Astrocyte (in vitro differentiated cells and primary cell): ENCODE data around the gene UGCG. TPM values are rescaled to one million over a fixed set of nuclear protein-coding genes. Genes with fewer than 3 reads are reported as not detected.
A peak's percentile ranks its signal among the peaks of the same experiment; 100 is the strongest.

Source experiments
- DNase-seq: peaks from one replicate; pipeline ENCODE4 v3.0.0-alpha.2; 2010; ENCODE audit warnings: low read depth
- FAIRE-seq: peaks from 2 replicates; lab custom pipeline; 2011; peaks lifted over from hg19 to GRCh38; lab: Jason Lieb, UNC
- H2AFZ ChIP-seq: 2 replicates; pipeline ENCODE4 v1.6.0; 2012; ENCODE audit warnings: low read depth, low read length, inconsistent platforms
- H3K27ac ChIP-seq: 2 replicates; pipeline ENCODE4 v1.5.1; 2011; ENCODE audit warnings: low read depth, low read length, inconsistent platforms
- H3K27me3 ChIP-seq: 2 replicates; pipeline ENCODE4 v1.6.0; 2011; ENCODE audit warnings: low read length, inconsistent platforms; ENCODE audit not compliant: insufficient read depth
- H3K36me3 ChIP-seq: 2 replicates; pipeline ENCODE4 v1.5.1; 2011; ENCODE audit warnings: low read length, inconsistent platforms; ENCODE audit not compliant: insufficient read depth
- H3K4me1 ChIP-seq: 2 replicates; pipeline ENCODE4 v1.5.1; 2011; ENCODE audit warnings: low read length, inconsistent platforms; ENCODE audit not compliant: insufficient read depth
- H3K4me2 ChIP-seq: 2 replicates; pipeline ENCODE4 v1.6.0; 2012; ENCODE audit warnings: low read length, inconsistent platforms
- H3K4me3 ChIP-seq: 2 replicates; pipeline ENCODE4 v1.5.1; 2011; ENCODE audit warnings: low read depth, mild to moderate bottlenecking, low read length, inconsistent platforms; ENCODE audit not compliant: insufficient read depth
- H3K79me2 ChIP-seq: 2 replicates; pipeline ENCODE4 v1.6.0; 2012; ENCODE audit warnings: mild to moderate bottlenecking, low read length, inconsistent platforms; ENCODE audit not compliant: insufficient read depth
- H3K9ac ChIP-seq: 2 replicates; pipeline ENCODE4 v1.6.0; 2012; ENCODE audit warnings: mild to moderate bottlenecking, low read length, inconsistent platforms
- H3K9me3 ChIP-seq: 2 replicates; pipeline ENCODE4 v1.5.1; 2012; ENCODE audit warnings: low read depth, mild to moderate bottlenecking, low read length, inconsistent platforms; ENCODE audit not compliant: insufficient read depth
- H4K20me1 ChIP-seq: 2 replicates; pipeline ENCODE4 v1.6.0; 2012; ENCODE audit warnings: low read length, inconsistent platforms; ENCODE audit not compliant: insufficient read depth
- H3K27ac Mint-ChIP-seq: one replicate; pipeline ENCODE4 v1.8.0; 2021; ENCODE audit warnings: mild to moderate bottlenecking, mixed read lengths; ENCODE audit not compliant: unreplicated experiment
- H3K27me3 Mint-ChIP-seq: one replicate; pipeline ENCODE4 v1.8.0; 2021; ENCODE audit warnings: low read depth, mixed read lengths; ENCODE audit not compliant: unreplicated experiment
- H3K36me3 Mint-ChIP-seq: one replicate; pipeline ENCODE4 v1.8.0; 2021; ENCODE audit warnings: low read depth, mixed read lengths; ENCODE audit not compliant: unreplicated experiment
- H3K4me1 Mint-ChIP-seq: one replicate; pipeline ENCODE4 v1.8.0; 2021; ENCODE audit warnings: low read depth, mixed read lengths; ENCODE audit not compliant: unreplicated experiment
- H3K4me3 Mint-ChIP-seq: one replicate; pipeline ENCODE4 v1.8.0; 2021; ENCODE audit warnings: mild to moderate bottlenecking, moderate library complexity, mixed read lengths; ENCODE audit not compliant: unreplicated experiment
- H3K9me3 Mint-ChIP-seq: one replicate; pipeline ENCODE4 v1.8.0; 2021; ENCODE audit warnings: mild to moderate bottlenecking, mixed read lengths; ENCODE audit not compliant: unreplicated experiment
- EZH2 ChIP-seq: IDR thresholded peaks from 2 replicates; pipeline ENCODE4 v1.6.1; 2012; ENCODE audit warnings: mild to moderate bottlenecking, low read length, inconsistent platforms; ENCODE audit not compliant: insufficient read depth
- total RNA-seq: library from RNA; stranded (reverse); gene quantifications from 2 replicates; pipeline ENCODE4 v1.2.1, GENCODE V29; 2021
- TF ChIP-seq, protein P1 (sequence below): IDR thresholded peaks from 2 replicates; pipeline ENCODE4 v1.5.1; 2011; ENCODE audit warnings: low read depth, mild to moderate bottlenecking, inconsistent platforms, low read length, moderate library complexity; ENCODE audit not compliant: insufficient read depth

Gene UGCG
- total RNA-seq, 1 donor from 2014 or later = 166 TPM

DNA sequence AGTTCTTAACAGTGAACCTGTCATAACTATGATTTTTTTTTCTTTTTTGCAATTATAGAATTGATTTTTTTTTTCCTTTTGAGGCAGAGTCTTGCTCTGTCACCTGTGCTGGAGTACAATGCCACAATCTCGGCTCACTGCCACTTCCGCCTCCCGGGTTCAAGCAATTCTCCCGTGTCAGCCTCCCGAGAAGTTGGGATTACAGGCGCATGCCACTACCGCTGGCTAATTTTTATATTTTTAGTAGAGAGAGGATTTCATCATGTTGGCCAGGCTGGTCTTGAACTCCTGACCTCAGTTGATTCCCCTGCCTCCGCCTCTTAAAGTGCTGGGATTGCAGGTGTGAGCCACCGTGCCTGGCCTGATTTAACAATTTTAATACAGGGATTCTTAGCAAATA lies 21.4 kb downstream of the UGCG start:
- Mint-ChIP-seq H3K4me1 (peaks cover 29% of the 10 kb centered on the region), H3K36me3 (peaks cover 12% of the 10 kb centered on the region), H3K4me3 (peak overlapping the region; percentile 8), H3K27me3 (no peaks in the 10 kb centered on the region), H3K27ac (no peak overlapping the region), H3K9me3 (no peaks in the 10 kb centered on the region)
- Histone ChIP-seq H2AFZ (no peak overlapping the region), H3K9ac (no peak overlapping the region), H3K9me3 (no peaks in the 10 kb centered on the region), H3K4me1 (no peaks in the 10 kb centered on the region), H3K4me3 (no peak overlapping the region), H3K4me2 (no peak overlapping the region), H3K27me3 (no peaks in the 10 kb centered on the region), H3K79me2 (peaks cover 99% of the 10 kb centered on the region), H3K36me3 (peaks cover 20% of the 10 kb centered on the region), H4K20me1 (peaks cover 68% of the 10 kb centered on the region), H3K27ac (no peak overlapping the region)
- DNase-seq (no peak), FAIRE-seq (no peak)
- TF ChIP-seq, protein P1, sequence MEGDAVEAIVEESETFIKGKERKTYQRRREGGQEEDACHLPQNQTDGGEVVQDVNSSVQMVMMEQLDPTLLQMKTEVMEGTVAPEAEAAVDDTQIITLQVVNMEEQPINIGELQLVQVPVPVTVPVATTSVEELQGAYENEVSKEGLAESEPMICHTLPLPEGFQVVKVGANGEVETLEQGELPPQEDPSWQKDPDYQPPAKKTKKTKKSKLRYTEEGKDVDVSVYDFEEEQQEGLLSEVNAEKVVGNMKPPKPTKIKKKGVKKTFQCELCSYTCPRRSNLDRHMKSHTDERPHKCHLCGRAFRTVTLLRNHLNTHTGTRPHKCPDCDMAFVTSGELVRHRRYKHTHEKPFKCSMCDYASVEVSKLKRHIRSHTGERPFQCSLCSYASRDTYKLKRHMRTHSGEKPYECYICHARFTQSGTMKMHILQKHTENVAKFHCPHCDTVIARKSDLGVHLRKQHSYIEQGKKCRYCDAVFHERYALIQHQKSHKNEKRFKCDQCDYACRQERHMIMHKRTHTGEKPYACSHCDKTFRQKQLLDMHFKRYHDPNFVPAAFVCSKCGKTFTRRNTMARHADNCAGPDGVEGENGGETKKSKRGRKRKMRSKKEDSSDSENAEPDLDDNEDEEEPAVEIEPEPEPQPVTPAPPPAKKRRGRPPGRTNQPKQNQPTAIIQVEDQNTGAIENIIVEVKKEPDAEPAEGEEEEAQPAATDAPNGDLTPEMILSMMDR = no peak

DNA sequence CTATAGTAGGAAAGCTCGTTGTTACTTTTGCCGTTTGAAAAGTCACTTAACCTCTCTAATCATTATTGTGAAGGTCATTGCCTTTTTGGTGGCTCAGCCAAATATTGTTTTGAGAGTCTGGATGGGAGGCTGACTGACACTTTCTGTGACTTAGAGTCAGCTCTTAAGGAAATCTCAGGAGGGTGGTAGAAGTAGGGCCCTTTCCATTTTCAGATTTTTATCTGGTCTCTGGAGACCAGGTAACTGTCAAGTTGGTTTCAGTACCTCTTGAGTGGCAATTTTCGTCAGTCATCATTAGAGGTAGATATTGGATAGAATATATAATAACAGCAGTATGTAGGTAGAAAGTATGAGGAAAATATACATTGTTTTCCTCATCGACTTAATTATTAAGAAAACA lies 23.3 kb downstream of the UGCG start:
- H3K36me3 ChIP-seq = peaks cover 20% of the 10 kb centered on the region
- peaks cover 49% of the 10 kb centered on the region for H4K20me1 ChIP-seq
- H3K4me1 ChIP-seq = no peaks in the 10 kb centered on the region
- no peak overlapping the region for H2AFZ ChIP-seq
- H3K4me2 ChIP-seq = no peak overlapping the region
- Mint-ChIP-seq H3K36me3 (peaks cover 9% of the 10 kb centered on the region), H3K9me3 (no peaks in the 10 kb centered on the region), H3K4me3 (no peak overlapping the region), H3K27ac (no peak overlapping the region), H3K27me3 (no peaks in the 10 kb centered on the region), H3K4me1 (peaks cover 15% of the 10 kb centered on the region)
- FAIRE-seq (no peak), DNase-seq (no peak)
- no peak overlapping the region for H3K27ac ChIP-seq
- no peaks in the 10 kb centered on the region for H3K27me3 ChIP-seq
- H3K9me3 ChIP-seq = no peaks in the 10 kb centered on the region
- peaks cover 98% of the 10 kb centered on the region for H3K79me2 ChIP-seq
- TF ChIP-seq, protein P1 = no peak
- TF ChIP-seq EZH2 = no peak
- H3K9ac ChIP-seq = no peak overlapping the region
- H3K4me3 ChIP-seq = no peak overlapping the region

DNA sequence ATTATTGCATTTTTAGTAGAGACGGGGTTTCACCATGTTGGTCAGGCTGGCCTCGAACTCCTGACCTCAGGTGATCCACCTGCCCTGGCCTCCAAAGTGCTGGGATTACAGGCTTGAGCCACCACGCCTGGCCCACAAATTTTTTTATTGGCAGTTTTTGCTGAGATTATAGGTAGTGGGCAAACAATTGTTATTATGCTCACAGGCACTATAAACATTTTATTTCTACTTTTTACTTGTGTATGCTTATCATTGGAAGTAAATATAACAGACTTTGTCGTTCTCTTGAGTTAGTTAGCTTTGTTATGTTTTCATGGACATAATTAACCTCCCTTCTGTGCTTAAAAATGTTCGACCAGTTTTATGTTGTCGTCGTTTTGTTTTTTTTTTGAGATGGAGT lies 23.9 kb downstream of the UGCG start:
- Mint-ChIP-seq H3K4me3 (no peak overlapping the region), H3K27ac (no peak overlapping the region), H3K27me3 (no peaks in the 10 kb centered on the region), H3K4me1 (peaks cover 15% of the 10 kb centered on the region), H3K9me3 (no peaks in the 10 kb centered on the region), H3K36me3 (peaks cover 8% of the 10 kb centered on the region)
- Histone ChIP-seq H4K20me1 (peaks cover 43% of the 10 kb centered on the region), H3K27me3 (no peaks in the 10 kb centered on the region), H3K27ac (no peak overlapping the region), H3K4me1 (no peaks in the 10 kb centered on the region), H3K4me3 (no peak overlapping the region), H3K79me2 (peaks cover 98% of the 10 kb centered on the region), H3K36me3 (peaks cover 17% of the 10 kb centered on the region), H3K4me2 (no peak overlapping the region), H3K9ac (no peak overlapping the region), H2AFZ (no peak overlapping the region), H3K9me3 (no peaks in the 10 kb centered on the region)
- no peak for DNase-seq
- FAIRE-seq = no peak
- TF ChIP-seq EZH2 = no peak
- TF ChIP-seq, protein P1 = no peak
